Spinal cord (tissue), 10 donors: ENCODE results near the gene FAM185A. TPM values are rescaled to one million over a fixed set of nuclear protein-coding genes. Genes with fewer than 3 reads are reported as not detected.
"Not testable (repeated sequence)": the region's sequence is repeated elsewhere in the genome, so short reads cannot be mapped to it uniquely, and the experiment has no call there.

Source experiments
- DNase-seq, 6 donors: peaks; one replicate each; pipeline versions ENCODE4 v3.0.0 to v3.0.0-alpha.2; 2013 to 2015; ENCODE audit warnings: low spot score in 6 of 6, low read depth in 4 of 6
- H3K27ac ChIP-seq: one replicate; pipeline ENCODE4 v1.5.1; 2013; ENCODE audit warnings: low read depth, low read length, control low read depth
- H3K27me3 ChIP-seq: one replicate; pipeline ENCODE4 v1.6.1; 2013; ENCODE audit warnings: low read length; ENCODE audit not compliant: control insufficient read depth, insufficient read depth
- H3K36me3 ChIP-seq: one replicate; pipeline ENCODE4 v1.6.1; 2013; ENCODE audit warnings: low read length; ENCODE audit not compliant: control insufficient read depth, insufficient read depth
- H3K4me1 ChIP-seq: one replicate; pipeline ENCODE4 v1.6.1; 2013; ENCODE audit warnings: low read length; ENCODE audit not compliant: control insufficient read depth, insufficient read depth
- H3K4me3 ChIP-seq: one replicate; pipeline ENCODE4 v1.5.1; 2013; ENCODE audit warnings: low read depth, low read length, control low read depth
- H3K9me3 ChIP-seq: one replicate; pipeline ENCODE4 v1.6.1; 2013; ENCODE audit warnings: low read length; ENCODE audit not compliant: control insufficient read depth, insufficient read depth
- WGBS: methylation state at CpG from one replicate; pipeline ENCODE4 v1.1.5; 2013; ENCODE audit warnings: missing lambda C conversion rate; ENCODE audit not compliant: insufficient coverage; 5-methylcytosine and 5-hydroxymethylcytosine counted together
- polyA plus RNA-seq, 2 donors: library from polyadenylated mRNA; unstranded; fragments of 120-200 nt; gene quantifications; one replicate each; pipeline ENCODE4 v1.2.1, GENCODE V29; 2013; ENCODE audit not compliant: insufficient read length in 2 of 2
- total RNA-seq, 2 donors: library from RNA; depleted of rRNA in 1 of 2; stranded (reverse); fragments of 120-200 nt in 1 of 2; fragments of >200 nt in 1 of 2; gene quantifications; one replicate each; pipeline versions ENCODE4 v1.2.3 to v1.2.4, GENCODE V29; 2013 to 2014
- donor health status: healthy.

The FAM185A gene
- total and polyA plus RNA-seq, 4 donors = 9.5 to 14.8 (median 13.0) TPM

DNA sequence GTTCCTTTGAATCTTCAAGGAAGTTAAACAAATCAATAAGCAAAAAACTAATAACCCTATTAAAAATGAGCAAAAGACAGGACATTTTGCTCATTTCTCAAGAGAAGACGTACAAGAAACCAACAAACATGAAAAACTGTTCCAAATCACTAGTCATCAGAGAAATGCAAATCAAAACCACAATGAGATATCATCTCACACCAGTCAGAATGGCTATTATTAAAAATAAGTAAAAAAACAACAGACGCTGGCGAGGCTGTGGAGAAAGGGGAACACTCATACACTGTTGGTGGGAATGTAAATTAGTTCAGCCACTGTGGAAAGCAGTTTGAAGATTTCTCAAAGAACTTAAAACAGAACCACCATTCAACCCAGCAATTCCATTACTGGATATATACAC is 21.7 kb downstream of the FAM185A start:
- H3K9me3 ChIP-seq, H3K36me3 ChIP-seq, H3K4me3 ChIP-seq, H3K27ac ChIP-seq, H3K27me3 ChIP-seq, H3K4me1 ChIP-seq, DNase-seq: not testable (repeated sequence)
- no CpG with 5 or more reads among the region's 3 CpGs for WGBS

DNA sequence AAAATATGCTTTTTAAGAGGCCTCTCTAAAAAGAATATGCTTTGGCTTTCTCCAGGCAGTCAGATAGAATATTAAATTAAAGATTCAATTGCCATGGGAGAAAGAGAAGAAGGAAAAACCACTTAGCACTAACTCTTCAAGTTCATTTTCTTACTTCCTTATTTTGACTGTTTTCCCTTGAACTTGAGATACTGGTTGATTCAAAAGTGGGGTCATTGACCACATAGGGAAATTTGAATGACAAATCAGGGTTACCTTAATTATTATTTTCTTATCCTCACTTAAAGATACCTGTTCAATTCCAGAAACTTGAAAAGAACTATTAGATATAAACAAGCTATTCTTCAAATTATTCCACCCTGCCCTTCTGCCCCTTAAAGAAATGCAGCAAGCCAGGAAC is 27.4 kb downstream of the FAM185A start:
- DNase-seq, H3K4me1 ChIP-seq, H3K9me3 ChIP-seq, H3K4me3 ChIP-seq, H3K36me3 ChIP-seq, H3K27me3 ChIP-seq, H3K27ac ChIP-seq: not testable (repeated sequence)

DNA sequence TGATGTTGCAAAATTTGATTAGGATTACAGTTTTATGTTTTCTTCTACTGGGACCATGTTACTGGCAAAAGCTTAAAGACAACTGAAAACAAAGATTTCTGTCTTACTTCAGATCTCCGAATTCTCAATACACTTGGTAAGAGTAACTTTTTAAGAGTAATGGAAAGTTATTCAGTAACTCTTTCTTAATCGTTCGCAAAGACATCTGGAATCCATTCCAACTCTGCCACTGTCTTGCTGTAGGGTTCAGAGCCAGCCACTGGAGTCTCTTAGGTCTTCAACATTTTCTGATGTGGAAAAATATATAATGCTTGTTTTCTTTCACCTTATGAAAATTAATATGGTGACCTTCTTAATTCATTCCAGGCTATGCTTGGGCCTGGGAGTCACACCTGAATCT is 29.9 kb downstream of the FAM185A start:
- no CpG with 5 or more reads among the region's 3 CpGs for WGBS
- H3K36me3 ChIP-seq, H3K9me3 ChIP-seq, DNase-seq, H3K4me1 ChIP-seq, H3K4me3 ChIP-seq, H3K27me3 ChIP-seq, H3K27ac ChIP-seq: not testable (repeated sequence)

DNA sequence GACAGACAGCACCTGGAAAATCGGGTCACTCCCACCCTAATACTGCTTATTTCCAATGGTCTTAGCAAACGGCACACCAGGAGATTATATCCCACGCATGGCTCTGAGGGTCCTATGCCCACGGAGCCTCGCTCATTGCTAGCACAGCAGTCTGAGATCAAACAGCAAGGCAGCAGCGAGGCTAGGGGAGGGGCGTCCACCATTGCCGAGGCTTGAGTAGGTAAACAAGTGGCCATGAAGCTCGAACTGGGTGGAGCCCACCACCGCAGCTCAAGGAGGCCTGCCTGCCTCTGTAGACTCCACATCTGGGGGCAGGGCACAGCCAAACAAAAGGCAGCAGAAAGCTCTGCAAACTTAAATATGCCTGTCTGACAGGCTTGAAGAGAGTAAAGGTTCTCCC is 32.1 kb downstream of the FAM185A start:
- not testable (repeated sequence) for H3K27ac ChIP-seq, H3K4me3 ChIP-seq, DNase-seq, H3K4me1 ChIP-seq, H3K27me3 ChIP-seq, H3K9me3 ChIP-seq, H3K36me3 ChIP-seq
- WGBS = 95% methylated on average over 9 of the region's 10 CpGs

DNA sequence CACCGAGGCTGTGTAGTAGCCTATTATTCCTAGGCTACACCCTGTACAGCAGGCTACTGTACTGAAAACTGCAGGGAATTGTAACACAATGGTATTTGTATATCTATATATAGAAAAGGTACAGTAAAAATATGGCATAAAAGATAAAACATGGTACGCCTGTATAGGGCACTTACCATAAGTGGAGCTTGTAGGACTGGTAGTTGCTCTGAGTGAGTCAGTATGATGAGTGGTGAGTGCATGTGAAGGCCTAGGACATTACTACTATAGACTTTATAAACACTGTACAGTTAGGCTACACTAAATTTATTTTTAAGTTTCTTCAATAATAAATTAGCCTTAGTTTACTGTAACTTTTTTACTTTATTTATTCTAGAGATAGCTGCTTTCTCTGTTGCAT is 40.0 kb downstream of the FAM185A start:
- not testable (repeated sequence) for DNase-seq, H3K27me3 ChIP-seq, H3K9me3 ChIP-seq, H3K36me3 ChIP-seq, H3K4me3 ChIP-seq, H3K4me1 ChIP-seq, H3K27ac ChIP-seq
- WGBS = no CpG with 5 or more reads among the region's 2 CpGs

DNA sequence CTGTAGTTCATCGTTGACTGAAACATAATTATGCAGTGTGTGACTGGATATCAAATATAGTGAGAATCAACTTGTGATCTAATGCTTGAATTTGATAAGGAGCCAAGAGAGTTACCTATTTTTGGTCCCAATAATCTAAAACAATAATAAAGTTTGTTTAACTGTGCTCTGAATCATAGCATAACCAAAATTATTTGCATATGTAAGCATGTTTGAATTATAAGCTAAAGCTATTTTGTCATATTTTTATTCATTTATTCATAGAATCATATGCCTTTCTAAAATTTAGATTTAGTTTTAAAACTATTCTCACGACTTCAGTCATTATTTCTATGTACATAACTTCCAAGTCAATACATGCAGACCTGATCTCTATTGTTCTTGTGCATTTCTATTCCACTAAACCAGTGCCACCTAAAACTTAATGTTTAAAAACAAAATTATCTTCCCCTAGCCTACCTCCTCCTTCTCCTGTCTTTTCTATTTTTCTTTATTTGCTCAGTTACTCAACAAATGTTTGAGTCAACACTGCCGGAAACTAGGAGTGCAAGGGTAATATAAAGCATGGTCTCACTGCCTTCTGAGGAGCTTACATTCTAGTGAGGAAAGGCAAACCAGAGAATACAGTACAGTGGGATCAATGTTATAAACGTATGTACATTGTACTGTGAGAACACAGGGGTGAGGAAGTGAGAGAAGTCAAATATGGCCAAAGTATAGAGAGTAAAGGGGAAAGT is 41.7 kb downstream of the FAM185A start:
- not testable (repeated sequence) for H3K36me3 ChIP-seq, H3K27me3 ChIP-seq, H3K4me3 ChIP-seq, H3K4me1 ChIP-seq, DNase-seq, H3K27ac ChIP-seq, H3K9me3 ChIP-seq
- WGBS = no CpG with 5 or more reads among the region's 4 CpGs

DNA sequence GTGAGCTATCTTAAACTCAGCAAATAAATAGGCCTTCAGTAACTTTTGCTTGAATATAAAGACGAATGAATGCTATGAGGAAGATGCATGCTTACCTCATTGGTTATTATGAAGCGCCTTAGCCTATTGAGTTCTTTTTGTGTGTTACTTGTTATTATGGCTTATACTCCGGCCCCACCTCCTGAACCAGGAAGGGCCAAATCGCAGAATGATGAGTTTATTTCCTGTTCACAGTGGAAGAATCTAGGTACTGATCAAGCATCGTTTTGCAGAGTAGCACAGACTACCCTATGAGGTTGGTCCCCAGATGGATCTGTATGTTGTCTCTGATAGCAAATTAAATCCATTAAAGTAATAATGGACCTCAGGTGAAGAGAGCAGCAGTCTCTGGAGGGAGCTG is 42.6 kb downstream of the FAM185A start:
- H3K36me3 ChIP-seq, H3K4me3 ChIP-seq, H3K4me1 ChIP-seq, H3K27ac ChIP-seq, H3K27me3 ChIP-seq, H3K9me3 ChIP-seq, DNase-seq: not testable (repeated sequence)
- no CpG with 5 or more reads among the region's 5 CpGs for WGBS

DNA sequence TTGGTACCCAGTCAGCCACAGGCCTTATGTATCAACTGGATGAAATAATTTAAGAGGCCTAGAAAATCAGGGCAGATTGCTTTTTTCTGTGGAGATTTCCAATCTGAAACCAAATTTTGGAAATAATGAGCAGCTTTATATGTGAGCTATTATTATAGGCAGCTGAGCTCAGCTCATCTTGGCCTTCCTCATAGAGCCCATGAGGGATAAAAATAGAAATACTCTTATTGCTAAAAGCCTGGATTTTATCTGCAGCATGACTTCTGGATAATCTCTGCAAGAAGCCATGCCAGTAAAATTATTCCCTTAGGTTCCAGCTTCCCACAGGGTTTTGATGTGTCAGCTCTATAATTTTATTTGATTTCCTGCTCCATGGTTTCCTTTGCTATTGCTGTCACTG is 43.0 kb downstream of the FAM185A start:
- not testable (repeated sequence) for H3K9me3 ChIP-seq, H3K27ac ChIP-seq, H3K4me3 ChIP-seq, H3K36me3 ChIP-seq, DNase-seq, H3K4me1 ChIP-seq, H3K27me3 ChIP-seq

DNA sequence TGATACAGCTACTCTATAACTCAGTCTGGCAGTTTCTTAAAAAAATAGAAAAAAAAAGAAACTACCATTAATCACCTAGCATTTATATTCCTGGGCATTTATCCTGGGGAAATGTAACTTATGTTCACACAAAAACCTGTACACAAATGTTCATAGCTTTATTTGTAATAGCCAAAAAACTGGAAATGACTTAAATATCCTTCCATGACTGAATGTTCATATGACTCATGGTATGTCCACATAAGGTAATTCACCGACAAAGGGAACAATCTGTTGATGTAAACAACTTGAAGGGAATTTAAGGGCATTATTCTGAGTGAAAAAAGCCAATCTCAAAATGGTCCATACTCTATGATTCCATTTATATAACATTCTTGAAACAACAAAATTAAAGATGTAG is 45.8 kb downstream of the FAM185A start:
- H3K27me3 ChIP-seq, H3K36me3 ChIP-seq, H3K4me3 ChIP-seq, H3K4me1 ChIP-seq, DNase-seq, H3K27ac ChIP-seq, H3K9me3 ChIP-seq: not testable (repeated sequence)
- no CpG with 5 or more reads among the region's 1 CpG for WGBS

DNA sequence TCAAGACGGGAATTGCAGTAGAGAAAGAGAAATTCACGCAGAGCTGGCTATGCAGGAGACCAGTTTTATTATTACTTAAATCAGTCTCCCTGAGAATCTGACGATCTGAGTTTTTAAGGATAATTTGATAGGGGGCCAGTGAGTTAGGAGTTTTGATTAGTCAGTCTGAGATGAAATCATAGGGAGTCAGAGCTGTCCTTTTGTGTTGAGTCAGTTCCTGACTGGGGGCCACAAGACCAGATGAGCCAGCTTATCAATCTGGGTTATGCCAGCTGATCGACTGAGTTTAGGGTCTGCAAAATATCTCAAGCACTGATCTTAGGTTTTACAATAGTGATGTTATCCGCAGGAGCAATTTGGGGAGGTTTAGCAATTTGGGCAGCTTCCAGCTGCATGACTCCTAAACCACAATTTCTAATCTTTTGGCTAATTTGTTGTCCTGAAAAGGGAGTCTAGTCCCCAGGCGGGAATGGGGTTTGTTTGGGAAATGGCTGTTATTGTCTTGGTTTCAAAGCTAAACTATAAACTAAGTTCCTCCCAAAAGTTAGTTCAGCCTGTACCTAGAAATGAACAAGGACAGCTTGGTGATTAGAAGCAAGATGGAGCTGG is 47.3 kb downstream of the FAM185A start:
- H3K4me1 ChIP-seq, H3K4me3 ChIP-seq, DNase-seq, H3K9me3 ChIP-seq, H3K36me3 ChIP-seq, H3K27ac ChIP-seq, H3K27me3 ChIP-seq: not testable (repeated sequence)
- WGBS = no CpG with 5 or more reads among the region's 6 CpGs
